H1 (cell line): ENCODE data around the gene COMT. TPM values are rescaled to one million over a fixed set of nuclear protein-coding genes. Genes with fewer than 3 reads are reported as not detected.

Experiments used
- ATF2 ChIP-seq: IDR thresholded peaks from 2 replicates; pipeline ENCODE4 v1.6.1; 2012; ENCODE audit warnings: low read length, inconsistent platforms
- E2F6 ChIP-seq: IDR thresholded peaks from 2 replicates; pipeline ENCODE4 v1.6.1; 2012; ENCODE audit warnings: inconsistent platforms
- EGR1 ChIP-seq: IDR thresholded peaks from 2 replicates; pipeline ENCODE4 v1.6.1; 2011; ENCODE audit warnings: low read depth, low read length, borderline replicate concordance
- EP300 ChIP-seq, 2 experiments: IDR thresholded peaks; 1 replicate in 1 of 2; 2 replicates in 1 of 2; pipeline ENCODE4 v1.6.1; 2011 to 2012; ENCODE audit warnings: low read depth in 2 of 2, low read length in 2 of 2, mild to moderate bottlenecking in 2 of 2, borderline replicate concordance in 1 of 2, inconsistent platforms in 1 of 2, moderate library complexity in 1 of 2
- JUND ChIP-seq: IDR thresholded peaks from 2 replicates; pipeline ENCODE4 v1.6.1; 2011; ENCODE audit warnings: mild to moderate bottlenecking, improper control_type of control experiment, low read length
- MAX ChIP-seq: IDR thresholded peaks from 2 replicates; pipeline ENCODE4 v1.6.1; 2012; ENCODE audit warnings: inconsistent platforms
- PHF8 ChIP-seq: fragments of 200-600 bp; sonication (generic); conservative IDR thresholded peaks from 2 replicates; pipeline ENCODE4 v1.7.1; 2012; ENCODE audit warnings: low read depth, mild to moderate bottlenecking, inconsistent platforms, low read length, moderate library complexity
- TCF12 ChIP-seq: IDR thresholded peaks from 2 replicates; pipeline ENCODE4 v1.6.1; 2011; ENCODE audit warnings: low read depth, mild to moderate bottlenecking, low read length
- polyA plus RNA-seq, 7 experiments: library from polyadenylated mRNA; depleted of rRNA in 3 of 7; stranded (reverse) in 5 of 7; unstranded in 2 of 7; fragments of >200 nt in 5 of 7; fragments of 200-250 nt in 2 of 7; gene quantifications; 1 replicate in 5 of 7; 2 replicates in 1 of 7; 4 replicates in 1 of 7; pipeline versions ENCODE4 v1.2.1 to v1.2.3, GENCODE V29; 2011 to 2013; ENCODE audit warnings: missing spikeins in 2 of 7, mixed read lengths in 2 of 7
- total RNA-seq: library from RNA; stranded (reverse); fragmentation: NEBNext Ultra II Directional; extraction: Animal tissue kit (Norgen Biotek cat#: 25700); gene quantifications from 2 replicates; pipeline ENCODE4 v1.2.1, GENCODE V29; 2021

COMT gene
- total and polyA plus RNA-seq, 2 of the 8 experiments (the other 6 are each of a cell fraction or from before 2014, with no cell fraction given) = 15.2 to 33.7 TPM

- TF ChIP-seq EP300 (IDR thresholded peaks at IDR 0.05; ENCODE audit: borderline replicate concordance in 1 of 2, low read depth in 2 of 2, low read length in 2 of 2) = no peak
- TF ChIP-seq TCF12 = no peak
- TF ChIP-seq EGR1 = no peak
- TF ChIP-seq ATF2 = no peak
- TF ChIP-seq JUND = no peak
- TF ChIP-seq E2F6 = no peak
- peak; percentile 45; the same call in 1 of the 2 replicates for TF ChIP-seq MAX
- no peak for TF ChIP-seq PHF8
Measured at GRCh38 chr22:19962246-19962908, 20.8 kb downstream of the COMT start (continued).
